Fibroblast of skin of left biceps (primary cell): ENCODE results near the gene THNSL1.
A peak's percentile ranks its signal among the peaks of the same experiment; 100 is the strongest.

Source experiments
- DNase-seq, 2 experiments: peaks; one replicate each; pipeline ENCODE4 v3.0.0-alpha.2; 2013; ENCODE audit warnings: low read depth in 2 of 2

The THNSL1 gene

GRCh38 chr10:25059990-25060389 is 43.6 kb downstream of the THNSL1 start:
- peak; percentile 35 to 36 for DNase-seq

- no peak for DNase-seq
Observed at GRCh38 chr10:25061125-25061524, 44.7 kb downstream of the THNSL1 start.

- no peak for DNase-seq
Observed at GRCh38 chr10:25061711-25062449, 45.5 kb downstream of the THNSL1 start.

- DNase-seq, result no peak
Observed at GRCh38 chr10:25063157-25063556, 46.7 kb downstream of the THNSL1 start.

GRCh38 chr10:25063644-25064043 is 47.2 kb downstream of the THNSL1 start:
- no peak for DNase-seq

GRCh38 chr10:25064401-25064800 is 48.0 kb downstream of the THNSL1 start:
- no peak for DNase-seq

GRCh38 chr10:25065761-25066476 is 49.5 kb downstream of the THNSL1 start:
- no peak for DNase-seq

- no peak for DNase-seq
Observed at GRCh38 chr10:25068152-25069058, 52.0 kb downstream of the THNSL1 start.

- DNase-seq, result no peak
Observed at GRCh38 chr10:25071227-25071626, 54.8 kb downstream of the THNSL1 start.

GRCh38 chr10:25072786-25073185 is 56.4 kb downstream of the THNSL1 start:
- no peak for DNase-seq

- no peak for DNase-seq
Observed at GRCh38 chr10:25075825-25076224, 59.4 kb downstream of the THNSL1 start.
